ENCODE data around the gene TBCC.

DNA sequence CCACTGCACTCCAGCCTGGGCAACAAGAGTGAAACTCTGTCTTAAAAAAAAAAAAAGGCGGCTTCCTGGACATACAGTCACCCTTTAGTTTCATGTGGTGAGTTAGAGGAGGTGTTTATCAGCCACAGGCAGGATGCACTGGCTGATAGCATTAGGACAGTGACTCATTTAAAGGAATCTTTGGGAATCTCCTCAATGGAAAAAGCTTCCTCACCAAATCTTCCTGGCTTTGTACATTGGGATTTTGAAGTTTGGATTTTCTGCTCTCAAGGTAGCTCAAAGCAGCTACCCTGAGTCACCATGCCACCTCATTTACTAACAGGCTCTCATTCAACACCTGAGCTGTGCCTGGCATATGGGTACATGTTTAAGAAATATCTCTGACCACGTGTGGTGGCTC, 43.7 kb downstream of the TBCC start:
- TF ChIP-seq, protein P1, sequence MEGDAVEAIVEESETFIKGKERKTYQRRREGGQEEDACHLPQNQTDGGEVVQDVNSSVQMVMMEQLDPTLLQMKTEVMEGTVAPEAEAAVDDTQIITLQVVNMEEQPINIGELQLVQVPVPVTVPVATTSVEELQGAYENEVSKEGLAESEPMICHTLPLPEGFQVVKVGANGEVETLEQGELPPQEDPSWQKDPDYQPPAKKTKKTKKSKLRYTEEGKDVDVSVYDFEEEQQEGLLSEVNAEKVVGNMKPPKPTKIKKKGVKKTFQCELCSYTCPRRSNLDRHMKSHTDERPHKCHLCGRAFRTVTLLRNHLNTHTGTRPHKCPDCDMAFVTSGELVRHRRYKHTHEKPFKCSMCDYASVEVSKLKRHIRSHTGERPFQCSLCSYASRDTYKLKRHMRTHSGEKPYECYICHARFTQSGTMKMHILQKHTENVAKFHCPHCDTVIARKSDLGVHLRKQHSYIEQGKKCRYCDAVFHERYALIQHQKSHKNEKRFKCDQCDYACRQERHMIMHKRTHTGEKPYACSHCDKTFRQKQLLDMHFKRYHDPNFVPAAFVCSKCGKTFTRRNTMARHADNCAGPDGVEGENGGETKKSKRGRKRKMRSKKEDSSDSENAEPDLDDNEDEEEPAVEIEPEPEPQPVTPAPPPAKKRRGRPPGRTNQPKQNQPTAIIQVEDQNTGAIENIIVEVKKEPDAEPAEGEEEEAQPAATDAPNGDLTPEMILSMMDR (IDR thresholded peaks at IDR 0.05; ENCODE audit: low read depth, low read length, missing input control) = no peak
- TF ChIP-seq, protein P2, sequence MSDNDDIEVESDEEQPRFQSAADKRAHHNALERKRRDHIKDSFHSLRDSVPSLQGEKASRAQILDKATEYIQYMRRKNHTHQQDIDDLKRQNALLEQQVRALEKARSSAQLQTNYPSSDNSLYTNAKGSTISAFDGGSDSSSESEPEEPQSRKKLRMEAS (IDR thresholded peaks at IDR 0.05) = no peak
- TF ChIP-seq EGR1 (IDR thresholded peaks at IDR 0.05; ENCODE audit: low read depth in 2 of 2) = no peak
- no peak for TF ChIP-seq RAD21 (IDR thresholded peaks at IDR 0.05)
- TF ChIP-seq HNF4A (conservative IDR thresholded peaks at IDR 0.05) = no peak
- no peak for TF ChIP-seq RXRA (IDR thresholded peaks at IDR 0.05)
- no peak for TF ChIP-seq FOXA1 (IDR thresholded peaks at IDR 0.05)
